Retina (tissue), 1 donor: ENCODE data around the gene ABCB6.

Experiments
- DNase-seq: peaks from one replicate; pipeline ENCODE4 v3.0.0-alpha.2; 2016

ABCB6 gene

DNA sequence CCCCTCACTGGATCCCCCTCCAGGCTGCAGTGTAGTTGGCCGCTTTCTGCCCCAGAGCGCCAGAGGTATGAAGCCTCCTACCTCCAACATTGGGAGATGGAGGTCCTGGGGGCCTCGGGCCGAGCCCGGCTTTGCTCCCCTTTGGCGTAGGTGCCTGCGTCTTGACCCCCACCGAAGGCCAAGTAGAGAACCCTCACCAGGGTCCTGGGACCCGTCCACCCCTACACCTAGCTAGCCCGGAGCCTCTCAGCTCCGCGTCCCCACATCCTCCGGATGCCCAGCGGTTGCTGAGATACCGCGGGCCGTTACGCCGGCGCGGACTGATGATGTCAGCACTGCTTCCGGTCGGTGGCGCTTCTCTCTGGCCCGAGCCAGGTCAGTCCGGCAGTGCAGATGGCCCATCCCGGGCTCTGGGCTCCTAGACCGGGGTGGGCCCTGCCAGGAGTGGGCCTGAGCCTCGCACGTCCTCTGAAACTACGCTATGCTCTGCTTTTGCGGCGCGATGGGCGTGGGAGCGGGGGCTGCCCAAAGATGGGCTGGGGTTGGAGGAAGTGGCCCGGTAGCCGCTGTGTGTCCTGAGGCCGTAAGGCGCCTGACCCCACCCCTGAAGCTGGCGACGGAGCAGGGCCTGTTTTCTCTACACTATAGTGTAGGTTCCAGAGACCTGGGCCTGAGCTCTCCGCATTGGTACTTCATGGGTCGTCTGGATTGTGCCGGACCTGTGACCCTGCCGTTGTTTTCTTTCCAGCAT lies 26.6 kb upstream of the ABCB6 start, which contains the start of the genes GLB1L and STK16:
Gene GLB1L, minus strand, starts transcription at position 297 of the 751 bp plus-strand sequence. CDS start 1,871 bp downstream, outside the sequence.
Gene STK16, plus strand, starts transcription at position 332 of the 751 bp plus-strand sequence. CDS start 521 bp downstream, outside the sequence.
- DNase-seq, result peak; percentile 97

DNA sequence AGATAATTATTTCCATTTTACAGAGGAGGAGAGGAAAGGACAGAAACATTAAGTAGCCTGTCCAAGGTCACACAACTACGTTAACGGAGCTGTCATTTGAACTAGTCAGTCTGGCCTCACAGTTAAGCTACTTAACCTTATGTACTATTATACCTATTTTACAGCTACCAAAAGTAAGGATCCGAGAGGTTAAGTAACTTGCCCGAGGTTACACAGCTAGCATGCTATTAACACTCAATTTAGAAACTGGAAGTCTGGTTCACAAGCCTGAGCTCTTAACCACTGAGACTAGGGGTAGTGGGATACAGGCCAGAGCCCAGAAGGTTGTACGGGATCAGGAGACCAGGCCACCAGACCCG lies 26.0 kb upstream of the ABCB6 start:
- no peak for DNase-seq

DNA sequence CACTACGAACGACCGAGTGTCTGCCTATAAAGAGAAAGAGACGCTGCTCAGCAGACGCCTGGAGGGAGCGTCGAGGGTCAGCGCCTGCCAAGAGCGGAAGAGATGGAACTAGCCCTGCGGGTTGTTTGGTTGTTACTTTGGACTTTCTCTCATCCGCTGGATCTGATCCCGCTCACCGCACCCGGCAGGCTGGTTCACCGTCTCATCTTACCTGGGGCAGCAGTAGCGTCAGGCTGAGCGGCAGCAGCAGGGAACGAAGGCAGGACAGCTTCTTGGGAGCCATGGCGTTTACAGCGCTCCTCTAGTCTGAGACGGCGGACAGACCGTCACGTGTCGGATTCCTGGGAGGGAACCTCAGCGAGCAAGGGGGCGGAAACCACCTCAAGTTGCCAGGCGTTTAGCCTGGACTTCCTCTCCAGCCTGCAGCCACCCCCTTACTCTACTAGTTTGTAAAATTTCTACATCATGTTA lies 24.6 kb upstream of the ABCB6 start:
- DNase-seq, result no peak

DNA sequence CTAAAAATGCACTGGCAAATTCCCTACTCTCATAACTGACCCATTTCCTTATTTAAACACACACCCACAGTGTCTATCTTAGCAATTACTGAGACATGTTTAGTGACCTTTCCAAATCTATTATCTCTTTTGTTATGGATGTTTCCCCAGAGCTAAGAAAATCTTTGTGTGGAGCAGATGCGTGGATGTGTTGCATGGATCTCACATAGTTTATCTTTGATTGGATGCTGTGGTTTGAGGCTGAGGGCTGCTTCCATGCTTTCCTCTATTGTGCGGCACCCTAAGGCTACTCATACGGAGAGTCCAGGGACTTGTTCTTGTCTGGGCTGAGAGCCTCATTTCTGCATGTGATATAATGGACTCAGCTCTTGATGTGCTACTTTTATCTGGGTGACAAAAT lies 15.6 kb upstream of the ABCB6 start:
- no peak for DNase-seq

DNA sequence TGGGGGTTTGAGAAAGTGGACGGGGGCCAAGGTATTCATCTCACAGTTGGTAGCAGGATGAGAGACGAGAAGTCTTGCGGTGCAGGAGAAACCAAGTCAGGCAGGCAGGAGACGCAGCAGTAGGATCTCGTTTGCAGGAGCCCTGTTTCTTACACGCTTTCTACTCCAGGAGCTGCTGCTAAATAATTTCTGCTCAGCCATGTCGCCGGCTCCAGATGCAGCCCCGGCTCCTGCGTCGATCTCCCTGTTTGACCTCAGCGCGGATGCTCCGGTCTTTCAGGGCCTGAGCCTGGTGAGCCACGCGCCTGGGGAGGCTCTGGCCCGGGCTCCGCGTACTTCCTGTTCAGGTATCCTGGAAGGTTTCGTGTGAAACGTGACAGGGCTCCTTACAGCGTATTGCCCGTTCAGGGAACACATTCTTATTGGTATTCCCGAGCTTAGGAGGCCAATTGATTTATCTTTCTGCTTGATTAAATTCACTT lies 11.3 kb upstream of the ABCB6 start:
- DNase-seq, result no peak

DNA sequence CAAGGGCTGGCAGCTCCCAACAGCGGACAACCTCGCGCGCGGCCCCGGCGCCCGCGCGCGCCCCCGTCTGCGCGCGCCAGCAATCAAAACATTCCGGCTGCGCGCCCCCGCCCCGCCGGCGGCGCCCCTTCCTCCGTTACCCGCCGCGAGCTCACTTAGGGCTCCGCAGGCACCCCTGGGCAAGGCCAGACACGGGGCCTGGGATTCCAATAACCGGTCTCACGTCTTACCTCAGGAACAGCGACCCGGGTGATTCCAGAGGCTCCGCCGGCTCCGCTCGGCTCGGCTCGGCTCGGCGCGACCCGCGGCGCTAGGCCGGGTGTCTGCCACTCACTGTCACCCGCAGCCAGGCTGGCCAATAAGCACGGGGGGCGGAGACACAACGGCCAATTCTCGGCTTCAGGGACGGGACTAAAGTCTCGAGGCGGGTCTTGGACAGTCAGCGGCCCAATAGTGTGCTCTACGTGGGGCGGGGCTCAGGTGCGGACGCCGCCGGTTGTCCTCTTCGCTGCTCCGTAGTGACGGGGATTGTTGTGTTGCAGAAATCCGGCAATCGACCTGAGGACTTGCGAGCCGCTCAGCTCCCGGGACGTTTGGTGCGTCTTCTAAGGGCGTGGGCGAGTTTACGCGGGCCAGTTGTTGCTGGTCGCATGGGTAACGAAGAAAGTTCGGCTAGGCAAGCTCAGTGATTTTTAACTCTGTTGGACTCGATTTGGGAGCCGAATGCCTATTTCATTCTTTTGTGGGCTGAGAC lies 10.7 kb upstream of the ABCB6 start, which contains the start of the genes ANKZF1 and ATG9A:
Gene ANKZF1, plus strand, starts transcription at position 502 of the 754 bp plus-strand sequence. CDS start 452 bp downstream, outside the sequence.
Gene ATG9A, minus strand, starts transcription at position 332 of the 754 bp plus-strand sequence. CDS start 1,612 bp downstream, outside the sequence.
- peak; percentile 99 for DNase-seq

DNA sequence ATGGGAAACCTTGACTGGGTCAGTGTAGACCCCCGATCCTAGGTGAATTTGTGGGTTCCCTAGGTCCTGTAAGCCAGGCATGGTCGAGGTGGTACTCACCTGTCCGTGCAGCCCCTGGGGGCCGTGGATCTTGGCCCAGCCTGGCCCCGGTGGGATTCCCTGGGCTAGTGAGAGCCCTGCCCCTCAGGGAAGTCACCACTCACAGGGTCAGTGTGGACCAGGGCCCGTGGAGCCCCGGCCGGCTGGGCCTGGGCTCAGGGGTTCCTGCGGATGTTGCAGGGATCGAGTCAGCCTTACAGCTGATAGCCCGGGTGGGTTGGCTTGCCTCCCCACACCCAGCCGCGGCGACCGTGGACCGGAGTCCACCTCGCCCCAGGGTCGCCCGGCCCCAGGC lies 10.2 kb upstream of the ABCB6 start:
- no peak for DNase-seq

DNA sequence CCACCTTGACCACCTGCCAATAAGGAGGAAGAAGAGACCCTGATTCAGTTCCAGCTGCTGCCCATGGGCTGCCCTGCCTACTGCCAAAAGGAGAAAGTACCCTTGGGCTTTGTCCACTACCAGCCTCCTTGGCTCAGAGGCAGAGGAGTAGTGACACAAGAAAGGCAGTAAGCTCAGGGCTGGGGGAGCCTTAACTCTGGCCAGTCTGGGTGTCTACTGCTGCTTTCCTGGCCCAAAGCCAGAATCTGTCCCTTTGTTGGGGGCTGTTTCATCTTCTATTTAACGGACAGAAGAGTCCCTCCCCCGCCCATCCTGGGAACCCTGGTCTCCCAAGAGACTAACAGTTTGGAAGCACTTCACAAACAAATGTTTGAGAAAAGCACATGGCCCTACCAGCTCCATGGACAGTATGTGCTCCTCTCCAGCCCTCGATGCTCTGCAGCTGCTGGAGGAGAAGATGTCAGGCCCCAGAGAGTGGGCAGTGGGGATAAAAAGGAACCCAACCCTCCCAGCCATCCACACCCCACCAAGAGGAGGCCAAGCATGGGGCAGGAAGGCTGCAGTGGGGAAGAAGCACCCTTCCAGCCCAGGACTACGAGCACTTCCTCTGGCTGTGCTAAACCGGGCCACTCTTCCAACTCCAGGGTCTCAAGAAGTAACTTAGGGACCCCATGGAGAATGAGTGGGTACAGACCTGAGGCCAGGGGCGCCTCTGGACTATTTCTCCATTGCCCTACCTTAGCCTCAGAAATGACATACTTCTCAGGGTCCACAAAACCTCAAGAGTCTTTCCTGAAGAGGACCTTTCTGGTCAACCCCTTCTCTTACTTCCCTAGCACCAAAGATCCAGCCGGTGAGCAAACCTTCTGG lies 9.5 kb upstream of the ABCB6 start:
- DNase-seq, result no peak

DNA sequence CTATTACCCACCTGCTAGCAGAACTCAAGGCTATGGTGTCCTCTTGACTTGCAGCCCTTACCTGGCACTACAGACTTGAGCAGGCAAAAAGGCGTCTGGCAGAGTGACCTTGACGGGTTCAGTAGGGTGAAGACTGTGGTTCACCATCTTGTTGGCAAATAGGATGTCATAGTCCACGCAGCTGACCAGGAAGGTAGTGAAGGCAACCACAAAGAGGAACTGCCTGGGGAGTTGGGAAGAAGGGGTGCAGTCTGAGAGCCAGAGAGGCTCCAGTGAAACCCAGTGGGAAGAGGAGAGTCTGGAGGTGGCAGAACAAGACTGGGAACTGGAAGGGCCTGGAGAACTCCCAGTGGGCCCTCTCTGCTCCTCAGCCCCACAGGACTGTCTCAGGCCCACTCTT lies 6.6 kb upstream of the ABCB6 start:
- no peak for DNase-seq

DNA sequence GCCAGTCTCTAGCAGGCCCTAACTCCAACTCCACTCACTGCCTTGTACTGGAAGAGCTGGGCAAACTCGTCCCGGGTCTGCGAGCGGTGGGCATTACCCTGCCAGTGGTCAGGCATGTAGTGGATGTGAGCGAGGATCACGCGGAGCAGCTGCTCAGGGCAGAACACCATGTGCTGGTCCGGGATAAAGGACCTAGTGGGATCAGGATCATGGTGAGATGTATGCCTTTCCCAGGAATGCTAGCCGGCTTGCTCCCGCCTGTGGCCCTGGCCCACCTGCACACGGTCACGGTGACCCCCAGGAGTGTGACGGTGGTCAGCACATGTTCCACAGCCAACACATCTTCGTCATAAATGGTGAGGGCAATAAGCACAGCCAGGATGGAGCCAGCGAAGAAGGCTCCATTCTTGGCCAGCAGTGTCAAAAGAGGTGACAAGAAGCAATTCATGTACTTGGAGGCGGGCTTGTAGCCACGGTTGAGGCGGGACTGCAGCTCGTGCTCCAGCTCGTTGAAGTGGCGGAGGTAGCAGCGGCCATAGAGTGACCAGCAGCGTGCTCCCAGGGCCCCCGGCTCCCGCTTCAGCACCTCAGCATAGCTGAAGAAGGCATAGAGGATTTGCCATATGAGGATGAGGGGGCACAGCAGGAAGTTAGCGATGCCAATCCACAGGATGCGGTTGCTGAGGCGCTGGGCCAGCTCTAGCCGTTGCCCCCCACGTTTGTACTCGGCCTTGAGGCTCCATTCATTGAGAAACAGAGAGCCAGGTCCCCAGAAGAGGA lies 5.3 kb upstream of the ABCB6 start:
- no peak for DNase-seq

DNA sequence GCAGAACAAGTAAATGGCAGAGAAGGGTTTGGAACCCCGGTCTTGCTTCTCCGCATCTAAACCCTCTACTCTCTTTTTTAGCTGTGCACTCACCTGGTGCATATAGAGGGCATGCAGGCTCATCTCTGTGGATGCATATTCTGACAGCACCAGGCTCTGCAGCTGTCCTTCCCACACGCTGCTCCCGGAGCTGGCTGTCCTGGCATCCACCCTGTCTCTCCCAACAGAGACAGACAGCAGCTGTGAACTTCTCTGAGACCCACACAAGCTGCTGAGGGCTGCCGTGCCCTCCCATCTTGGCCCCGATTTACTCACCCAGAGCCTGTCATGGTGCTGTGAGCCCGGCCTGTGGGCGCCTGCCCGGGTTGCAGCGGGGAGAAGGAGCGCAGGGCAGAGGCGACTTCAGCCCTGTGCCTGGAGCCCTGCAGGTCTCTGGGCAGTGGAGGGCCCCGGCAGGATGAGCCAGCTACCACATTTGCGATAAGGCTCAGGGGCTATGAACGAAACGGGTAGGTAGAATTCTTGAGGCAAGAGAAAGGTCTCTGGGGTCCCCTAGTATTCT lies 3.3 kb upstream of the ABCB6 start:
- DNase-seq, result no peak

DNA sequence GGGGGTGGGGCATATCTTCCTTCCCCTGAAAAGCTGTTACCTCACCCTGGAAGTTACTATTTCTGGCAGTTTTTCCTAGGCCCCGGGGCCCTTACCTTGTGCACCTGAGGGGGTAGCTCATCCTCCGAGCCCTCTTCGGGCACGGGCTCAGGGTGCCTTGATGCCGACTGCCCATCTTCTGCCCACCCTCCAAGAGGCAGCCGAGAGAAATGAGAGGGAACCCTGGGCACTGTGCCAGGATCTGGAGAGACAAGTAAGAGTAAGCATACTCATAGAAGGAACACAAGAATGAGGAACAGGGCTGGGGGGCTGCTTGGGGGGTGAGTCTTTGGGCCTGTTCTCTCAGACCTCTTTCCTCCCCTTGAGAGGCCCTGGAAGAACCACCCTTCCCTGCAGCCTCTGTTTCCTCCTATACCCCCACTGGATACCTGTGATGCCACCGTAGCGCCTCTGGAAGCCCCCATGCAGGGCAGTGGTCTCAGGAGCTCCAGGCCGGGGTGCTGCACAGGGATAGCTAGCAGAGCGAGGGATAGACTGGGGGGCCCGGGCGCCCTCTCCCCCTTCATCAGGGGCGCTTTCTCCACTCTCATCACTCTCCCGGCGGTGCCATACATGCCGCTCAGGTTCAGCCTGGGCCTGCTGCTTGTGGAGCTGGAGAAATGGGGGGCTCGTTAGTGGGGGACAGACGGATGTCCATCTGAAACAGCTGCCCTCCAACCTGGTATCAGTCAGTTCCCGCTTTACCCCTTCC lies 2.1 kb upstream of the ABCB6 start:
- no peak for DNase-seq

DNA sequence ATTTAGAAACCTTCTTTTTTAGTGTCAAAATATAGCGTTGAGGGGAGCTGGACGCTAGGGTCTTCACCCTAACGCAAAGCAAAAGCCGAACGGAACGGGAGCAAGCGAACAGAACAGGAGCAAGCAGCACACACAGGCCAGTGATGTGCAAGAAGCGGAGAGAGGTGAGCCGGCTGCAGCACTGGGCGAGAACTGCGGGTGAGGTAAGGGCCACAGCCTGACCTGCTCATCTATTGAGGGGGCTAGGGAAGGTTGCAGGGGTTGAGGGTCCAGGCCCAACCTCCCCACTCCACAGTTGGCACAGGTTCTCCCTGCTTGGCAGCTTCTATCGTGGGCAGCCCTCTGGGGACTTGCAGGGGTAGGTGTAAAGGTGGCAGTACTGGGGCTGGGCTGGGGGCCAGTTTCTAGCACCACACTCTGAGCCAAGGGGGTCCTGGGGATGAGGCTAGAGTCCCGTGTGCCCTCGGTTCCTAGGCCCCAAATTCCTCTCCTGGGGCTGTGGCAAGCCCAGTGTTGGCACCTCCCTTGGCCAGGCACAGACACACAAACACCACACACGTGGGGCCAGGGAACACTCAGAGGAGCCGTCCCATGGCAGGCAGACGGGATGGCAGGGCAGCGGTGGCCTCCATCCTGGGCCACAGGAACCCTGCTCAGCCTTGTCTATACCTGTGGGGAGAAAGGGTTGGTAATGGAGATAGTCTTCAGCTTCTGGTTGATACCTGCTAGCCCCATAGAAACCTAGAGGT lies 1.2 kb upstream of the ABCB6 start:
- DNase-seq, result no peak

DNA sequence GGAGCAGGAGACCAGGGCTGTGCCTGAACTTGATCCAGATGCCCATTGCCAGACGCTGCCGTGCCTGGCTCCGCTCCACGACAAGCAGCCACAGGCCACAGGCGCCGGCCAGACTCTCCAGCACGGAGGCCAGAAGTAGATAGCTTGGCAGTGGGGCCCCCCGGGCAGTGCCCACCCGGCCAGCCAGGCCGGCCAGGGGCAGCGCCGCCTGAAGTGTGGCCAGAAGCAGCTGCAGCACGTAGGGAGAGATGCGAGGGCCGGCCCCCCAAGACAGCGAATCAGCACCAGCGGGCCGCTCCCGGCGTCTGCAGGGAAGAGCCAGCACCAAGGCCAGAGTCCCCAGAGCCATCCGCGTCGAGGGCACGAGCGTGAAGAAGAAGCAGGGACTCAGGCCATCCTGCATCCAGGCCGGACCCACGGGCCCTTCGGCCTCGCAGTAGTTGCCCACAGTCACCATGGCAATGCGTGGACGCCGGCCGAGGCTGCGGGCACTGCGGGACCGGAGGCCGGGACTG lies 484 bp downstream of the ABCB6 start:
- no peak for DNase-seq

DNA sequence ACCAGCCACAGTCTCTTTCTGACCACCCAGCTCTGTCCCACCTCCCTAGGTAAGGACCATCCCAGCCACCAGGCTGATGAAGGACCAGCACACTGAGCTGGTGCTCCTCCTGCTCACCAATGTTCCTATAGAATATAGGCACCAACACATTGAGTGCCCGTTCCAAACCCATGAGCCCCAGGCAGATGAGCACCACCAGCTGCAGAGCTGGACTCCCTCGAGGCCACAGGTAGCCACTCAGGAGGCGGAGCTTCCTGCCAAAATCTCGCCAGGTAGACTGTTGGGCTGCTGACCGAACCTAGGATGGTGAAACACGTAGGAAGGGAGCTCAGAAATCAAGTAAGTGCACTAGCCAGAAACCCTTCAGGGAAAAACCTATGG lies 2.2 kb downstream of the ABCB6 start:
- no peak for DNase-seq

DNA sequence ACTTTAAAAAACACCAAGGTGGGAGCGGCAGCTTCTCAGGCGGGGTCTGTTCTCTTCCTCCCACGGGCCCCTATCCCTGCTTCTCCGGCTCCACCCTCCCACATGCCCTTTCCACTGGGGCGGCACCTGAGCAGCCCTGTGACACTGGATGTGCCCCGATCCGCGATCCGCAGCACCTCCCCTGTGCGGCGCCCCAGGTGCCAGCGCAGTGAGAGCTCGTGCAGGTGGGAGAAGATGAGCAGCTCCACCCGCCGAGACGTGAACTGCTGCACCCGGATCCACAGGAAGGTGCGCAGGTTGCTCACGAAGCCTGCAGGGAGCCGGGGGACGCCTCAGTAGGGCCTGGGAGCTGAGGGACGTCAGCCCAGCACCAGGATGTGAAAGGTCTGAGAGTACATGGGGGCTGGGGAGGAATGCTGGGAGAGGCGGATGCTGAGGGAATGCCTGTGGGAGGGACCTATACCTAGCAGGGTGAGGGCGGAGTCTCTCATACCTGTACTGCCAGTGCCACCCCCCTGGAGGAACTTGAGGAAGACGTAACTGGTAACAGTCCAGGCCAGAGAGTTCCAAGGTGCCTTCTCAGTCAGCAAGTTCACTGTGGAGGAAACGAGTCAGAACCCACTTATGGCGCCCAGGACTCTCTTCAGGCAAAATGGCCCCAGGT lies 2.8 kb downstream of the ABCB6 start:
- DNase-seq, result no peak

DNA sequence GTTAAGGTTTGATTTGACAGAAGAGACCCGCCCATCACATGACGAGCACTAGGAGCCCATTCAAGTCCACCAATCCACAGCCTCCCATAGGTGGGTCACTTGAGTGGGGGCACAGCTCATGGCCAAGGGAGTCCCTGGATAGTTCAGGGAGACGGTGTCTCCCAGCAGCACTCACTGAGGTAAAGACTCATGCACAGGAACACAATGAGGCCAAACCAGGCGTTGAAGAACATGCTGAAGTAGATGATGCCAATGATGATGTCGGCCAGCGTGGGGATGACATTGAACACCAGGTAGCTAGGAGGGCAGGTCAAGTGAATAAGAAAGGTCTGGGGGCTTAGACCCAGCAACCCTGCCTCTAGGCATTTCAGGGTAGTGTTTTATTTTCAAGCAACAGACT lies 4.0 kb downstream of the ABCB6 start:
- no peak for DNase-seq

DNA sequence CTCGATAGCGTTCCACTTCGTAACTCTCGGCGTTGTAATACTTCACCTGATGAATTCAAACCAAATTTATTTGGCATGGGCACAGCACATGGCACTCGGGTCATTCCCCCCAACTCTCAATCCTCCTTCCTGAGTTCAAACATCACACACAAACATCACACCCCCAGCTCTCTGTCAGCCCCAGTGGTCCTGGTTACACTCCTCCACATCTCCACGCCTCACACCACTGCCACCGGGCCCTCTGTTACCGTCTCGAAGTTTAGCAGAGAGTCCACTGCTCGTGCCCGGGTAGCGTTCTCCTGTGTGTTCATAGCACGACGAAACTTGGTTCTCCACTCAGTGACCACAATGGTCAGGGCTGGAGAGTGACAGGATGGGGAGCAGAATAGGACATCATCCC lies 4.6 kb downstream of the ABCB6 start:
- DNase-seq, result no peak

DNA sequence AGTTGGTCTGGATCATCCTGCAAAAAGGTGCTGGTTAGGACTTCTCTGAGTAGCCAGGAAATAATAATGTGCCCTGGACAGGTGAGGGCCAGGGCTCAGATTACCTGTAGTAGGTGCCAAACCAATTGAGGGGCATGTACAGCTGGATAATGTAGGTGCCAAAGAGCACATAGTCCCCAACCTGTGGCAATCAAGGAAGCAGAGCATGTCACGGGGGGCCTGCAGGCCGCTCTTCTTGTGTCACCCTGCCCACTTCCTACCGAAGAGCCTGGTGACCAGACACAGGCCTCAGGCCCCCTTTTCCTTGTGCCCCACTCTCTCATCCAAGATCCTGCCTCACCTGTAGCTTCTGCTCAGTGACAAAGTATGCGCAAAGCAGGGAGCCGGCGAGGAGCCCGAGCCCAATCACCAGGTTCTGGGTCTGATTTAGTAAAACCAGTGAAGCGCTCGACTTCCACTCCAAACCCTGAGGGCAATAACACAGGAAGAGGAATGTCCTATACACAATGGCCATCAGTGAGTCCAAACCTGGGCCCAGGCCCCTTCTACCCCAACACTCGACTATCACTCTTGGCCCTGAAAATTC lies 5.2 kb downstream of the ABCB6 start:
- DNase-seq, result no peak
